Stimulated activated CD4-positive, alpha-beta T cell treated with anti-CD3 and anti-CD28 coated beads, Interleukin-2, amount 100 ng/mL, for 48 hours (primary cell): ENCODE data around the gene NEU2.
"Not testable (repeated sequence)": the region's sequence is repeated elsewhere in the genome, so short reads cannot be mapped to it uniquely, and the experiment has no call there.

ENCODE experiments used
- DNase-seq, 2 donors: peaks; one replicate each; pipeline ENCODE4 v3.0.0-alpha.2; 2020

NEU2 gene

GRCh38 chr2:233058717-233059546 lies 26.5 kb downstream of the NEU2 start:
- DNase-seq: no peak

GRCh38 chr2:233059547-233059796 lies 27.0 kb downstream of the NEU2 start:
- DNase-seq: no peak

- peak; percentile 56 to 57 for DNase-seq
Measured at GRCh38 chr2:233059797-233060500, 27.5 kb downstream of the NEU2 start, which contains the start of gene INPP5D. INPP5D (plus strand) TSS chr2:233060342; CDS start chr2:233060479, 137 bp downstream.

- DNase-seq: no peak
Measured at GRCh38 chr2:233060501-233060979, 28.1 kb downstream of the NEU2 start.

GRCh38 chr2:233060980-233061590 lies 28.6 kb downstream of the NEU2 start:
- DNase-seq: no peak

- DNase-seq: peak in 1 of 2 donors; percentile 45
Measured at GRCh38 chr2:233061591-233062450, 29.3 kb downstream of the NEU2 start.

GRCh38 chr2:233062451-233062850 lies 30.0 kb downstream of the NEU2 start:
- no peak for DNase-seq

- DNase-seq: no peak
Measured at GRCh38 chr2:233062946-233063268, 30.4 kb downstream of the NEU2 start.

GRCh38 chr2:233063269-233063975 lies 30.9 kb downstream of the NEU2 start:
- no peak for DNase-seq

- no peak for DNase-seq
Measured at GRCh38 chr2:233063976-233064411, 31.5 kb downstream of the NEU2 start.

GRCh38 chr2:233064530-233065199 lies 32.2 kb downstream of the NEU2 start:
- DNase-seq: no peak

- DNase-seq: not testable (repeated sequence)
Measured at GRCh38 chr2:233065200-233065589, 32.7 kb downstream of the NEU2 start.

GRCh38 chr2:233065954-233066470 lies 33.5 kb downstream of the NEU2 start:
- DNase-seq: no peak

GRCh38 chr2:233068762-233069418 lies 36.4 kb downstream of the NEU2 start:
- DNase-seq: no peak

- no peak for DNase-seq
Measured at GRCh38 chr2:233072838-233073237, 40.4 kb downstream of the NEU2 start.

- no peak for DNase-seq
Measured at GRCh38 chr2:233074106-233074505, 41.6 kb downstream of the NEU2 start.

GRCh38 chr2:233075141-233075965 lies 42.9 kb downstream of the NEU2 start:
- no peak for DNase-seq

- no peak for DNase-seq
Measured at GRCh38 chr2:233075966-233076339, 43.5 kb downstream of the NEU2 start.

- DNase-seq: no peak
Measured at GRCh38 chr2:233076749-233077148, 44.3 kb downstream of the NEU2 start.

- DNase-seq: no peak
Measured at GRCh38 chr2:233079473-233079877, 47.0 kb downstream of the NEU2 start.
